ENCODE data around the gene VPS33A.
"Not testable (repeated sequence)": the region's sequence is repeated elsewhere in the genome, so short reads cannot be mapped to it uniquely, and the experiment has no call there.

- not testable (repeated sequence) for TF ChIP-seq CTCF (IDR thresholded peaks at IDR 0.05; ENCODE audit: insufficient read depth, low read length); POLR2AphosphoS5 (IDR thresholded peaks at IDR 0.05; ENCODE audit: low read depth); GABPA (IDR thresholded peaks at IDR 0.05; ENCODE audit: low read depth)
- TF ChIP-seq, protein P1, sequence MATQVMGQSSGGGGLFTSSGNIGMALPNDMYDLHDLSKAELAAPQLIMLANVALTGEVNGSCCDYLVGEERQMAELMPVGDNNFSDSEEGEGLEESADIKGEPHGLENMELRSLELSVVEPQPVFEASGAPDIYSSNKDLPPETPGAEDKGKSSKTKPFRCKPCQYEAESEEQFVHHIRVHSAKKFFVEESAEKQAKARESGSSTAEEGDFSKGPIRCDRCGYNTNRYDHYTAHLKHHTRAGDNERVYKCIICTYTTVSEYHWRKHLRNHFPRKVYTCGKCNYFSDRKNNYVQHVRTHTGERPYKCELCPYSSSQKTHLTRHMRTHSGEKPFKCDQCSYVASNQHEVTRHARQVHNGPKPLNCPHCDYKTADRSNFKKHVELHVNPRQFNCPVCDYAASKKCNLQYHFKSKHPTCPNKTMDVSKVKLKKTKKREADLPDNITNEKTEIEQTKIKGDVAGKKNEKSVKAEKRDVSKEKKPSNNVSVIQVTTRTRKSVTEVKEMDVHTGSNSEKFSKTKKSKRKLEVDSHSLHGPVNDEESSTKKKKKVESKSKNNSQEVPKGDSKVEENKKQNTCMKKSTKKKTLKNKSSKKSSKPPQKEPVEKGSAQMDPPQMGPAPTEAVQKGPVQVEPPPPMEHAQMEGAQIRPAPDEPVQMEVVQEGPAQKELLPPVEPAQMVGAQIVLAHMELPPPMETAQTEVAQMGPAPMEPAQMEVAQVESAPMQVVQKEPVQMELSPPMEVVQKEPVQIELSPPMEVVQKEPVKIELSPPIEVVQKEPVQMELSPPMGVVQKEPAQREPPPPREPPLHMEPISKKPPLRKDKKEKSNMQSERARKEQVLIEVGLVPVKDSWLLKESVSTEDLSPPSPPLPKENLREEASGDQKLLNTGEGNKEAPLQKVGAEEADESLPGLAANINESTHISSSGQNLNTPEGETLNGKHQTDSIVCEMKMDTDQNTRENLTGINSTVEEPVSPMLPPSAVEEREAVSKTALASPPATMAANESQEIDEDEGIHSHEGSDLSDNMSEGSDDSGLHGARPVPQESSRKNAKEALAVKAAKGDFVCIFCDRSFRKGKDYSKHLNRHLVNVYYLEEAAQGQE (IDR thresholded peaks at IDR 0.05; ENCODE audit: insufficient replicate concordance, low read depth) = not testable (repeated sequence)
Measured at GRCh38 chr12:122258462-122258861, 7.8 kb downstream of the VPS33A start.
